ENCODE data around the gene DPEP2. TPM values are rescaled to one million over a fixed set of nuclear protein-coding genes. Genes with fewer than 3 reads are reported as not detected.

The DPEP2 gene
- total and polyA plus RNA-seq, 5 experiments from 2014 or later = 29.0 to 157 (median 47.9) TPM

- Mint-ChIP-seq H3K4me1 (peaks cover 13 to 38% (median 32%) of the 10 kb centered on the region in 4 donors), H3K36me3 (no peaks in the 10 kb centered on the region), H3K27ac (peak overlapping the region; percentile 65 to 95 (median 89)), H3K4me3 (peak overlapping the region; percentile 87 to 98 (median 92)), H3K9me3 (no peaks in the 10 kb centered on the region), H3K27me3 (no peaks in the 10 kb centered on the region)
- POLR2A ChIA-PET = interaction anchor here (0.6 to 3.2 kb wide), 13 partner anchors 9 to 704 kb away, joined by 3 to 34 read pairs (median 4); partner anchors contain the start of genes DDX28, DPEP2, DUS2 and PSMB10
- peak in 1 of 2 donors; percentile 39 for ATAC-seq
- peak in 2 of 10 donors; percentile 20 to 43 for DNase-seq
Measured at GRCh38 chr16:67969254-67970039, 29.8 kb downstream of the DPEP2 start.

DNA sequence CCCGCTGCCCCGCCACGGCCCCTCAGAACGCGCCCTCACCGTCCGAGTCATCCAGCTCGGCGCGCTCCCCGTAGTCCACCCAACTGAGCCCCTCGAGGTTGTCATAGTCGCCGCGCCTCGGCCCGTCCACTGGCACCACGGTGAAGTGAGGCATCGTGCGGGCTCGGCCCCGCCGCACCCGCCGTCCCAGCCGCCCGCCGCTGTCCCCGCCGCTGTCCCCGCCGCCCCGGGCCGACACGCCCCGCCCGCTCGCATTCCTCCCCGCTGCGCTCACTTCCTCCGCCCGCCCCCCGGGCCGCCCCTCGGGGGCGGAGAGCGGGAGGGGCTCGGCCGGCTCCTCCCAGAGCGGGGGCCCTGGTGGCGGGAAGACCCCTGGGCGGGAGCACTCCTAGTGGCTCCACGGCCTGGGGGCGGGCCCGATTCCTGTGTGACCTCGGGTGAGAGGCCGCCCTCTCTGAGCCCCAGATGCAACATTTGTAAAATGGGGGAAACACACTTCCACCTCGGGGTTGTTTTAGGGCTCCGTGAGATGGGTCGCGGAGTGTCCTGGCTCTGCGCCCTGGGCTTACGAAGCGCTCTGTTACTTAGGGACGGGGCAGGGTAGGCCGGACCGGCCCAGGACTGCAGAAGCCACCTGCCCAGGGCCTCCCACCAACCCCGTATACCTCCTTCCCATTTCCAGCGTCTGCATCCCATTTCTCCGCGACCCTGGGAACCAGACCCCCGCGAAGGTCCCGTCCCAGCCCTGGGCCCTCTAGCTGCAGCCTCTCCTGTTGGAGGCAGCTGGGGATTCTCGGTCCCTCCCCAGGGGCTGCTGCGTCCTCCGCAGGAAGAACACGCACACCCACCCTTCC is 30.7 kb downstream of the DPEP2 start, which contains the start of gene SLC12A4:
TSS of gene SLC12A4 (minus strand) at position 238 of the 854 bp plus-strand sequence. CDS start at position 154, 84 bp downstream.
- ATAC-seq (peak; percentile 87 to 90), DNase-seq (peak; percentile 78 to 92 (median 88))
- POLR2A ChIA-PET = interaction anchor here (0.6 to 3.2 kb wide), 11 partner anchors 9 to 703 kb away, joined by 3 to 34 read pairs (median 4); partner anchors contain the start of genes DDX28, DPEP2, DUS2 and NFATC3
- Mint-ChIP-seq H3K4me3 (peak within 1 kb of the TSS; percentile 87 to 99 (median 97)), H3K27me3 (no peaks in the 10 kb centered on the region), H3K9me3 (no peaks in the 10 kb centered on the region), H3K36me3 (no peaks in the 10 kb centered on the region), H3K27ac (peak within 1 kb of the TSS; percentile 80 to 97 (median 92)), H3K4me1 (peaks cover 13 to 38% (median 32%) of the 10 kb centered on the region in 4 donors)

GRCh38 chr16:67967958-67968399 is 31.3 kb downstream of the DPEP2 start:
- DNase-seq (peak in 5 of 10 donors; percentile 20 to 44 (median 28)), ATAC-seq (peak in 1 of 2 donors; percentile 26)
- POLR2A ChIA-PET = interaction anchor here (0.5 to 3.2 kb wide), 7 partner anchors 10 to 117 kb away, joined by 3 to 34 read pairs (median 5); partner anchors contain the start of genes DDX28, DPEP2, DUS2 and NFATC3
- Mint-ChIP-seq H3K9me3 (no peaks in the 10 kb centered on the region), H3K4me3 (peak overlapping the region; percentile 87 to 99 (median 96)), H3K27ac (peak overlapping the region; percentile 80 to 97 (median 89)), H3K36me3 (peaks cover 0 to 2% (median 0%) of the 10 kb centered on the region in 3 donors), H3K27me3 (no peaks in the 10 kb centered on the region), H3K4me1 (peaks cover 13 to 35% (median 31%) of the 10 kb centered on the region in 4 donors)

GRCh38 chr16:67967183-67967957 is 31.9 kb downstream of the DPEP2 start:
- ATAC-seq = peak; percentile 9 to 21
- no peaks in the 10 kb centered on the region for H3K9me3 Mint-ChIP-seq

DNA sequence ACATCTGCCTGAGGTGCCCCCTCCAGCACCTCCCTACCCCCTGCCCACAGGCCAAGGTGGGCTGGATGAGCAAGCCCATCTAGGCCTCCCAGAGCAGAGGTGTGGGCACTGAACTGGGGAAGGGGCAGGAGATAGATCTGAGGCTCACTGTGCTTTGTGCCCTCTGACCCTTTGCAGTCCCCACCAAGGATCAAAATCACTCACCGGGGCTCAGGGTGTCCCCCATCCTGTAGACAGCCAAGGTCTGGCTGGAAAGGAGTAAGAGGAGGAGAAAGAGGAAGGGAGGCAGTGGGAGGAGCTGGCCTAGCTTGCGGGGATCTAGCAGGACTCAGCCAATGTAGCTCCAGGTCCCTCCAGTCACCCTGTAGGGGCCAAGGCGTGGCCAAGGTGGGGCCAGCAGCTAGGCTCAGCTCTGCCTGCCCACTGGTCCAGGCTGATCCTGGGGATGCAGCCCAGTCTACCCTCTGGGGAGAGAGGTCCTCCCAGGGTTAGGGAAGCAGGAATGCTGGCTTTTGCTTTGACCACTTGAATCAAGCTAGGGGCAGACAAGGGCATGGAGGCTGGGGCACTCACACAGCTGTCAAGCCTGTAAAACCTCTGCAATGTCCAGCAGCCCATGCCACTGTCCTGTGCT is 32.6 kb downstream of the DPEP2 start:
- DNase-seq = no peak
- Mint-ChIP-seq H3K4me3 (peak overlapping the region; percentile 87 to 99 (median 96)), H3K27me3 (no peaks in the 10 kb centered on the region), H3K27ac (peak overlapping the region in 7 of 10 donors; percentile 51 to 96 (median 91)), H3K4me1 (peaks cover 15 to 31% (median 29%) of the 10 kb centered on the region in 4 donors), H3K36me3 (peaks cover 0 to 6% (median 0%) of the 10 kb centered on the region in 3 donors), H3K9me3 (no peaks in the 10 kb centered on the region)
- POLR2A ChIA-PET = interaction anchor here (0.6 to 2.7 kb wide), 5 partner anchors 18 to 38 kb away, joined by 3 to 10 read pairs (median 3); partner anchors contain the start of gene DPEP2
- no peak for ATAC-seq

More at GRCh38 chr16:67967183-67967957, 31.9 kb downstream of the DPEP2 start:
- POLR2A ChIA-PET = interaction anchor here (0.5 to 3.2 kb wide), 5 partner anchors 31 to 55 kb away, joined by 3 to 34 read pairs (median 5); partner anchors contain the start of genes DDX28, DPEP2, DUS2 and PSMB10
- peaks cover 15 to 31% (median 29%) of the 10 kb centered on the region in 4 donors for H3K4me1 Mint-ChIP-seq
- no peaks in the 10 kb centered on the region for H3K27me3 Mint-ChIP-seq
- peak in 6 of 10 donors; percentile 18 to 45 (median 38) for DNase-seq
- peak overlapping the region; percentile 87 to 99 (median 96) for H3K4me3 Mint-ChIP-seq
- H3K36me3 Mint-ChIP-seq = peaks cover 0 to 6% (median 0%) of the 10 kb centered on the region in 3 donors
- peak overlapping the region; percentile 80 to 97 (median 89) for H3K27ac Mint-ChIP-seq

- DNase-seq (no peak), ATAC-seq (no peak)
- POLR2A ChIA-PET = interaction anchor here (0.6 to 1.9 kb wide), 4 partner anchors 19 to 38 kb away, joined by 3 to 11 read pairs (median 3); partner anchors contain the start of gene PSMB10
- no peaks in the 10 kb centered on the region for H3K27me3 Mint-ChIP-seq
- H3K4me3 Mint-ChIP-seq = peak overlapping the region in 3 of 10 donors; percentile 34 to 39 (median 38)
- no peaks in the 10 kb centered on the region for H3K9me3 Mint-ChIP-seq
- H3K4me1 Mint-ChIP-seq = peaks cover 15 to 31% (median 29%) of the 10 kb centered on the region in 4 donors
- H3K27ac Mint-ChIP-seq = peak overlapping the region in 1 of 10 donors; percentile 47
- H3K36me3 Mint-ChIP-seq = peaks cover 0 to 7% (median 1%) of the 10 kb centered on the region in 3 donors
Measured at GRCh38 chr16:67965668-67966548, 33.4 kb downstream of the DPEP2 start.

GRCh38 chr16:67964477-67965131 is 34.7 kb downstream of the DPEP2 start:
- ATAC-seq = no peak
- peaks cover 15 to 28% (median 26%) of the 10 kb centered on the region in 4 donors for H3K4me1 Mint-ChIP-seq
- H3K27me3 Mint-ChIP-seq = no peaks in the 10 kb centered on the region
- POLR2A ChIA-PET = interaction anchor here (0.8 to 1.9 kb wide), 4 partner anchors 16 to 58 kb away, joined by 3 to 11 read pairs (median 4); partner anchors contain the start of genes DDX28, DUS2 and PSMB10
- no peak for DNase-seq
- no peaks in the 10 kb centered on the region for H3K9me3 Mint-ChIP-seq
- H3K27ac Mint-ChIP-seq = peak overlapping the region in 2 of 10 donors; percentile 63 to 66
- peak overlapping the region in 1 of 10 donors; percentile 32 for H3K4me3 Mint-ChIP-seq
- peaks cover 0 to 11% (median 1%) of the 10 kb centered on the region in 3 donors for H3K36me3 Mint-ChIP-seq

DNA sequence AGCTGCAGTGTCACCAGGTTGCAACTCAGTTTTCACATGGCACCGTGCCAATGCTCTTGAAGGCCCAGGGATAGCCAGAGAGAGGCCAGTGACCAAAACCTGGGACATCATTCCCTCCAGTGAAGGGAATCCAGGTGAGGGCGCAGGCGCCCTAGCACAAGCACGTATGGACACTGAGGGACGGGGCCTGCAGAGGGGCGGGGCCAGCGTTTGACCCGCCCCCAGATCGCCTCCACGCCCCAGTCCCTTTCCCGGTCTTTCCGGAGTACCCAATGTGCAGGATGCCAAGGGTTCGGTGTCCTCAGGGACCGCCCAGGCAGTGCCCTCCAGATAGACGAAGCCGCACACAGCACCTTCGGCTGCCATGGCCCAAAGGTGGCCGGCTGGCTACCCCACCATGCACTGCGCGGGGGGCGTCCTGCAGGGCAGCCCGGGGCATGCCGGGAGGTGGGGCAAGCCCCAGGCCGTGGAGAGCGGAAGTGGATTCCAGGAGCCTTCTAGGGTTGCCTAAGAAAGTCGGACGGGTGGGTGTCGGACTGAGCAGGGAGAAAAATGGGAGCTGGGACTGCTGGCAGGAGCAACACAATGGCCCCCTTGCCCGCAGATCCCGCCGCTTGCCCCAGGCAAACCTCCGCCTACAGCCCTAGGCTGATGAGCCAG is 35.5 kb downstream of the DPEP2 start:
- POLR2A ChIA-PET = interaction anchor here (0.8 to 1.0 kb wide), 3 partner anchors 17 to 59 kb away, joined by 3 to 4 read pairs (median 3); partner anchors contain the start of genes DDX28 and DUS2
- no peaks in the 10 kb centered on the region for H3K9me3 Mint-ChIP-seq
- DNase-seq (no peak), ATAC-seq (no peak)
- peak overlapping the region in 1 of 10 donors; percentile 63 for H3K27ac Mint-ChIP-seq
- H3K27me3 Mint-ChIP-seq = no peaks in the 10 kb centered on the region
- H3K36me3 Mint-ChIP-seq = peaks cover 0 to 11% (median 1%) of the 10 kb centered on the region in 3 donors
- H3K4me1 Mint-ChIP-seq = peaks cover 12 to 24% (median 20%) of the 10 kb centered on the region in 4 donors
- no peak overlapping the region for H3K4me3 Mint-ChIP-seq

DNA sequence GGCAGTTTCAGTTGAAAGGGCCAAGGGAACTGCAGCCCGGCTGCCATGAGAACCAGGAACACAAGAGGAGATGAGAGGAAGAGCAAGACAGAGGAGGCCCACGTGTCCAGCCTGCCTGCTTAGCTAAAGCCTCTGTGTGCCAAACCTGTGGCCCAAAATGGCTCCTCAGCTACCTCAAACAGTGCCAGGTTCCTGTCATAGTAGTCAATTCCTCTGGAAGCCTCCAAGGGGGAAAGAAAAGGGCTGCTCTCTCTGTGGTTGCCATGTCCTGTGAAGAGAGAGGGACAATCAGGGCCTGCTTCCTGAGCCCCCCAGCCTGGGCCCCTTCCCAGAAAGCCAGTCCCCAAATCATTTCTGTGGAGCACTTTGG is 36.0 kb downstream of the DPEP2 start:
- Mint-ChIP-seq H3K27me3 (no peaks in the 10 kb centered on the region), H3K4me3 (no peak overlapping the region), H3K4me1 (peaks cover 12 to 24% (median 20%) of the 10 kb centered on the region in 4 donors), H3K36me3 (peaks cover 0 to 12% (median 1%) of the 10 kb centered on the region in 3 donors), H3K9me3 (no peaks in the 10 kb centered on the region), H3K27ac (no peak overlapping the region)
- POLR2A ChIA-PET = interaction anchor here (0.6 to 1.0 kb wide), 2 partner anchors 17 to 26 kb away, joined by 3 read pairs; no protein-coding TSS in a partner anchor
- DNase-seq = no peak
- ATAC-seq = no peak
